Psoas muscle (tissue), 8 donors: ENCODE measurements around the gene FOXN4. TPM values are rescaled to one million over a fixed set of nuclear protein-coding genes. Genes with fewer than 3 reads are reported as not detected.
"Not testable (repeated sequence)": the region's sequence is repeated elsewhere in the genome, so short reads cannot be mapped to it uniquely, and the experiment has no call there.

Experiments
- ATAC-seq, 4 donors: fragments of 200-7000 bp; cut with Tn5 transposase; one replicate each; pipeline ENCODE4 v1.9.1; 2020; ENCODE audit warnings: moderate library complexity in 3 of 4, mild to moderate bottlenecking in 2 of 4
- DNase-seq, 2 donors: peaks; one replicate each; pipeline ENCODE4 v3.0.0-alpha.2; 2020
- H3K27ac ChIP-seq: fragments of 200-600 bp; one replicate; pipeline ENCODE4 v1.8.0; 2022
- H3K27me3 ChIP-seq, 3 donors: fragments of 200-600 bp in 1 of 3; one replicate each; pipeline versions ENCODE4 v1.6.1 to v1.8.0; 2013 to 2022; ENCODE audit warnings: low read length in 2 of 3, mild to moderate bottlenecking in 2 of 3, moderate library complexity in 1 of 3; ENCODE audit not compliant: insufficient read depth in 3 of 3
- H3K36me3 ChIP-seq, 2 donors: fragments of 200-600 bp in 1 of 2; one replicate each; pipeline versions ENCODE4 v1.6.1 to v1.8.0; 2013 to 2022; ENCODE audit warnings: low read depth in 1 of 2, mild to moderate bottlenecking in 1 of 2, moderate library complexity in 1 of 2; ENCODE audit not compliant: insufficient read depth in 1 of 2
- H3K4me1 ChIP-seq: fragments of 200-600 bp; one replicate; pipeline ENCODE4 v1.8.0; 2022
- H3K4me3 ChIP-seq: fragments of 200-600 bp; one replicate; pipeline ENCODE4 v1.8.0; 2022; ENCODE audit warnings: mild to moderate bottlenecking
- H3K9me3 ChIP-seq: fragments of 200-600 bp; one replicate; pipeline ENCODE4 v1.8.0; 2022
- WGBS, 3 donors: extraction: QIAGEN DNeasy Blood & Tissue Kit; methylation state at CpG; one replicate each; pipeline versions ENCODE4 v1.1.6 to v1.1.7; 2013; 5-methylcytosine and 5-hydroxymethylcytosine counted together
- intact Hi-C, 2 donors: fragments of 100-400 bp; cut with DNase I; formaldehyde crosslinking; loops; one replicate each; pipeline versions ENCODE4 v1.11.0 to v1.14.2; 2022
- polyA plus RNA-seq, 3 donors: library from polyadenylated mRNA; stranded (reverse); fragments of 200-250 nt; gene quantifications; one replicate each; pipeline ENCODE4 v1.2.3, GENCODE V29; 2013
- total RNA-seq, 4 donors: library from RNA; stranded (reverse); fragmentation: NEBNext Ultra II Directional in 2 of 4; extraction: Animal tissue kit (Norgen Biotek cat#: 25700) in 2 of 4; gene quantifications; one replicate each; pipeline versions ENCODE4 v1.2.1 to v1.2.4, GENCODE V29; 2021 to 2023
- TF ChIP-seq, protein P1 (sequence below): fragments of 200-600 bp; IDR thresholded peaks from one replicate; pipeline ENCODE4 v1.8.0; 2022; ENCODE audit warnings: antibody characterized with exemption
- donor health status: healthy with polysubstance abuse.
- donor health status: DM: no; HTN: no; CAD: no; lungs with moderate emphysema.
- donor health status: Bipolar disorder and iron deficiency.
- donor health status: healthy.
- donor health status: DM: yes; HTN: yes; CAD: no.
- donor health status: DM: no; HTN: no; CAD: no.
- donor health status: DM: no; HTN: no; CAD: no.
- donor health status: DM: yes; HTN: yes; CAD: no.

The FOXN4 gene
- total and polyA plus RNA-seq, 7 donors: 0.01 to 0.03 TPM; not detected in 5

DNA sequence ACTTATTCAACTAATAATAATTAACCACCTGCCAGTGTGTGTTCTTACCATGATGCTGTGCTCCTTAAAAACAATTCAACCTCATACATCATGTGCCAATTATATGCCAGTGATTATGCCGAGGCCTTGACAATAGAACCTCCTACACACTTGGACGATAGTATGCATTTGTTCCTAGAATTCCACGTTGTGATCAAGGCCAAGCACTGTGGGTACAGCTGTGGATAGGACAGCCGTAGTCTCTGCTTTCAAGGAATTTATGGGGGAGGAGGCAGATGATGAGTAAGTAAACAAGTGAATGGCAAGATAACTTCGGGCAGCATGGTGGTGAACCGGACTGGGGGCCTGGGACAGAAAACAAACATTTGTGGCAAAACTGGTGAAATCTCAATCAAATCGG lies 20.6 kb upstream of the FOXN4 start:
- no peaks in the 10 kb centered on the region for H3K36me3 ChIP-seq
- no peaks in the 10 kb centered on the region for H3K4me1 ChIP-seq
- no peak overlapping the region for H3K27ac ChIP-seq
- TF ChIP-seq, protein P1, sequence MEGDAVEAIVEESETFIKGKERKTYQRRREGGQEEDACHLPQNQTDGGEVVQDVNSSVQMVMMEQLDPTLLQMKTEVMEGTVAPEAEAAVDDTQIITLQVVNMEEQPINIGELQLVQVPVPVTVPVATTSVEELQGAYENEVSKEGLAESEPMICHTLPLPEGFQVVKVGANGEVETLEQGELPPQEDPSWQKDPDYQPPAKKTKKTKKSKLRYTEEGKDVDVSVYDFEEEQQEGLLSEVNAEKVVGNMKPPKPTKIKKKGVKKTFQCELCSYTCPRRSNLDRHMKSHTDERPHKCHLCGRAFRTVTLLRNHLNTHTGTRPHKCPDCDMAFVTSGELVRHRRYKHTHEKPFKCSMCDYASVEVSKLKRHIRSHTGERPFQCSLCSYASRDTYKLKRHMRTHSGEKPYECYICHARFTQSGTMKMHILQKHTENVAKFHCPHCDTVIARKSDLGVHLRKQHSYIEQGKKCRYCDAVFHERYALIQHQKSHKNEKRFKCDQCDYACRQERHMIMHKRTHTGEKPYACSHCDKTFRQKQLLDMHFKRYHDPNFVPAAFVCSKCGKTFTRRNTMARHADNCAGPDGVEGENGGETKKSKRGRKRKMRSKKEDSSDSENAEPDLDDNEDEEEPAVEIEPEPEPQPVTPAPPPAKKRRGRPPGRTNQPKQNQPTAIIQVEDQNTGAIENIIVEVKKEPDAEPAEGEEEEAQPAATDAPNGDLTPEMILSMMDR: no peak
- 38 to 46% (median 42%) methylated on average over 7 of the region's 7 CpGs for WGBS, 3 donors
- no peak overlapping the region for H3K4me3 ChIP-seq
- ATAC-seq: no peak
- H3K27me3 ChIP-seq: no peaks in the 10 kb centered on the region
- intact Hi-C loops: no loop called here
- no peak for DNase-seq
- no peaks in the 10 kb centered on the region for H3K9me3 ChIP-seq

DNA sequence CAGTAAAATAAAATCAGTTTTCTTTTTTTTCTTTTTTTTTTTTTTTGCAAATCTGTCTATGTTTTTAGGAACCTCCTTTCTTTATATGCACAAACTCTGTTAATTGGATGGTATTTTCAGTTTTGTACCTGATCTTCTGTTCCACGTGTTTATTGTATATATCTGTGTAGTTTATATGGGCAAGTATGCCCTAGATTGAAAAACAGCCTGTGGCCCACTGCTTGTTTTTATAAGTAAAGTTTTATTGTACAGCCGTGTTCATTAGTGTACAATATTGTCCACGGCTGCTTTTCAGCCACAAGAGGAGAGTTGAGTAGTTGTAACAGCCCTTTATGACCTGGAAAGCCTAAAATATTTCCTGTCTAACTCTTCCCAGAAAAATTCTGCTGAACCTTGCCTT lies 19.9 kb upstream of the FOXN4 start:
- TF ChIP-seq, protein P1: no peak
- no peak for ATAC-seq

DNA sequence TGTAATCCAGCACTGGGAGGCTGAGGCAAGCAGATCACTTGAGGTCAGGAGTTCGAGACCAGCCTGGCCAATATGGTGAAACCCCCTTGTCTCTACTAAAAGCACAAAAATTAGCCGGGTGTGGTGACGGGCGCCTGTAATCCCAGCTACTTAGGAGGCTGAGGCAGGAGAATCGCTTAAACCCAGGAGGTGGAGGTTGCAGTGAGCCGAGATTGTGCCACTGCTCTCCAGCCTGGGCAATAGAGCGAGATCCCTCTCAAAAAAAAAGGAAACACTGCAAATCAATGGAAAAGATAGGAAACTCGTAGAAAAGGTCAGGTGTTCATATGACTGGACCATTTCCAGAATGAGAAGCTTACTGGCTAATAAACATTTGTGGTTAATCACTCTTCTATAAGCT lies 12.2 kb upstream of the FOXN4 start:
- peaks cover 0 to 15% (median 11%) of the 10 kb centered on the region in 3 donors for H3K27me3 ChIP-seq
- H3K4me3 ChIP-seq, H3K4me1 ChIP-seq, ATAC-seq, intact Hi-C loops, H3K9me3 ChIP-seq, DNase-seq, H3K36me3 ChIP-seq, H3K27ac ChIP-seq: not testable (repeated sequence)
- 87 to 89% (median 87%) methylated on average over 8 of the region's 8 CpGs for WGBS, 3 donors

More for the DNA sequence above, 19.9 kb upstream of the FOXN4 start:
- WGBS, 3 donors: 82 to 85% (median 82%) methylated on average over 3 of the region's 3 CpGs
- Histone ChIP-seq H3K27me3 (no peaks in the 10 kb centered on the region), H3K4me1 (no peaks in the 10 kb centered on the region), H3K27ac (no peak overlapping the region), H3K9me3 (no peaks in the 10 kb centered on the region), H3K4me3 (no peak overlapping the region), H3K36me3 (no peaks in the 10 kb centered on the region)
- intact Hi-C loops: no loop called here
- DNase-seq: no peak

DNA sequence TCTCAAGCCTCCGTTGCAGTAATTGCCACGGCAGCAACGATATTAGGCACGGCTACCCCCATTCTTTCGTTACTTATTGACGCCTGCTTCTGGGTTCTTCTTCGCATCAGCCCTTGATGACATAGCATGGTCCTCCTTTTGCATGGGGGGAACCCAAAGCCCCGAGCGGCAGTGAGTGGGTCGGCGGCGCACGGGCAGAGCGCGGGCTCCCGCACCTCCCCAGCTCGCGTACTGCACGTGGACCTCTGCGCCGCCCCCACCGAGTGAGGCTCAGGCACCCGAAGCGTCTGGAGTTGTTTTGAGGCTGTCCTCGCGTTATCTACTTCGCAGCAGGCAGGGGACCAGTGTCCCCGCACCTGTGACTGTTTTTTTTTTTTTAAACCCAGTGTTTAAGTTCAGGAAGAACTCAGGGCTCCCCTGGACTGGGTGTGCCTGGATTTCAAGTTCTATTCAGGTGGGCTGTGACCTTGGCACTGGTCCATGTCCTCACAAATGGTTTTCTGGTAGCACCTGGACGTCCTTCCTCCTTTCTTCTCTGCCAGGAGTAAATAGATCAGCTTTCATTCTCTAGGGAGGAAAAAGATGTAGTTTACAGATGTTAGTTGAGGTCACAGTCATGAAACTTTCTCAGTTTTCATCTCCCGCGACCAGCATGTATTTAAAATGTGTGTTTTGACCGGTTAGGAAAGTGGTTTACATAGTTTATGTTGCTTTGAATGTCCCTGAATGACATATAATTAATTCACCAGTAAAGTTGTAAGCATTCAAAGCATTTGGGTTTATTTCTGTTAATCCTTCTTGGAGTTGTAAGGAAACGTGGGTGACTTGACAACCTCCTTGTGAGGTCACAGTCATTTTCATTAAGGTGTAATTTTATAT lies 1.4 kb upstream of the FOXN4 start:
- Histone ChIP-seq H3K36me3 (no peaks in the 10 kb centered on the region), H3K4me1 (peaks cover 13% of the 10 kb centered on the region), H3K9me3 (no peaks in the 10 kb centered on the region), H3K4me3 (peak overlapping the region; percentile 62), H3K27ac (no peak overlapping the region), H3K27me3 (peaks cover 0 to 49% (median 11%) of the 10 kb centered on the region in 3 donors)
- intact Hi-C loops: no loop called here
- DNase-seq (no peak), ATAC-seq (peak in 2 of 4 donors; percentile 44 to 69)
- 7 to 11% (median 10%) methylated on average over 33 of the region's 33 CpGs for WGBS, 3 donors
- TF ChIP-seq, protein P1: no peak

DNA sequence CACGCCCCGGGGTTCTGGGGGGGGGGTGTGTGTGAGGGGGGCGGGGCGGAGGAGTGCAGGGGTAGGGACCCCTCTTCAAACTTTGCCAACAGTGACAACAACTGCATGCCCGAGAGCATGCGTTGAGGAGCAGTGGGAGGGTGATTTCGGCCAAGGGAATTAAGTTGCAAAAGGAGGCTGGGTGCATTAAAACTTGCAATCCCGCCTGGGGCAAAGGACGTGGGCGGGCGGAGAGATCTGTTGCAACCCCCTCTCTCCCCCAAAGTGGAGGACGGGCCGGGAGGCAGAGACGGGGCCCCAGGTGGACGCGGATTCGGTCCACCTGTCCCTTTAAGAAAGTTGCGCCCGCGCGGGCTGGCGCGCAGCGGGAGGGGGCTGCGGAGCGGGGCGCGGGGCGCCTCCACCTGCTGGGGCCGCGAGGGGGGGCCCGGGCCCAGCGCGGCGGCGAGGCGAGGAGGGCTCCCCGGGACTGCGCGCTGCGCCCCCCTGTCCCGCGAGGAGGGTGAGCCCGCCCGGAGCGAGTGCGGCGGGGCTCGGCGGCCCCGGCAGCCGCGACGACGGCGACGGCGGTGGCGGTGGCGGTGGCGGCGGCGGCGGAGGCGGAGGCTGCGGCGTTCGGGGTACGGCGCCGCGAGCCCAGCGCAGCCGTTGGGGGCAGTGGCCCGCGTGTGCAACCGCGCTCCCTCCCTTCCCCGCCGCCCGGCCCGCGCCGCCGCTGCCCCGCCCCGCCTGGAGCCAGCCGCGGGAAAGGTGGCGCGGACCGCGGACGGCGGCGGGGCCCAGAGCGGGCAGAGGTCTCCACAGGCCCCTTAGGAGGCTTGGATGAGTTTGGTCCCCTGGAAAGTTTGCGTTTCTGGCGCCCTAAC lies 530 bp upstream of the FOXN4 start:
- H3K4me1 ChIP-seq: peaks cover 13% of the 10 kb centered on the region
- TF ChIP-seq, protein P1: no peak
- H3K9me3 ChIP-seq: no peaks in the 10 kb centered on the region
- no peak overlapping the region for H3K27ac ChIP-seq
- H3K4me3 ChIP-seq: peak overlapping the region; percentile 62
- DNase-seq (no peak), ATAC-seq (peak in 3 of 4 donors; percentile 13 to 66 (median 52))
- 0 to 1% (median 1%) methylated on average over 31 to 88 of the region's 99 CpGs for WGBS, 3 donors
- H3K36me3 ChIP-seq: no peaks in the 10 kb centered on the region
- intact Hi-C loops: no loop called here
- H3K27me3 ChIP-seq: peaks cover 0 to 55% (median 11%) of the 10 kb centered on the region in 3 donors
